Measurements from ENCODE around the gene HGD.
"Not testable (repeated sequence)": the region's sequence is repeated elsewhere in the genome, so short reads cannot be mapped to it uniquely, and the experiment has no call there.

Gene HGD

DNA sequence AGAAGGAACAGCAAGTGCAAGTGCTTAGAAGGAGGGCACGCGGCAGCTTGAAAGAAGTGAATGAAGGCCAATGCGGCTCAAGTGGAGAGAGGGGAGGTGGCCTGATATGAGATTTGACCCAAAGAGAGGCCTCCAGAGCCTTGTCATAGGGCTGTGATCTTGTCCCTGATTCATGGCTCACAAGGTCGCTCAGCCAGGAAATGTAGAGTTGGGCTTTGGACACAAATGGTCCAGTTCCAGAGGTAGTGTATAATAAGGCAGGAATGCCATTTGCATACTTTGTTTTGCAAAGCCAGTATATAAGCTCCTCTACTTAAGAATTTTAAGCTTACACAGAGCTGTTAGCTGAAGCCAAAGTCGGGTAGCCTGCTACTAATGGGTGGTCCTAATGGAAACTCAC is 33.7 kb downstream of the HGD start:
- no peak for DNase-seq (ENCODE audit: low read depth, low spot score)
- H3K9me3 ChIP-seq (ENCODE audit: insufficient read depth, low read length): no peaks in the 10 kb centered on the region
- H3K36me3 ChIP-seq (ENCODE audit: insufficient read depth, insufficient read length, low read length): no peaks in the 10 kb centered on the region
- no peak overlapping the region for H3K9ac ChIP-seq (ENCODE audit: insufficient read length, low read depth)
- H3K4me3 ChIP-seq (ENCODE audit: insufficient read length, low read depth): no peak overlapping the region
- no peaks in the 10 kb centered on the region for H3K4me1 ChIP-seq (ENCODE audit: insufficient read depth, insufficient read length)
- H3K27me3 ChIP-seq (ENCODE audit: insufficient read depth, insufficient read length): no peaks in the 10 kb centered on the region
- TF ChIP-seq YY1 (IDR thresholded peaks at IDR 0.05; ENCODE audit: insufficient read depth, insufficient read length) (no peak), SUZ12 (IDR thresholded peaks at IDR 0.05; ENCODE audit: extremely low read depth, insufficient read depth, insufficient read length) (no peak), ZNF274 (IDR thresholded peaks at IDR 0.05; ENCODE audit: low read depth, low read length) (no peak)

DNA sequence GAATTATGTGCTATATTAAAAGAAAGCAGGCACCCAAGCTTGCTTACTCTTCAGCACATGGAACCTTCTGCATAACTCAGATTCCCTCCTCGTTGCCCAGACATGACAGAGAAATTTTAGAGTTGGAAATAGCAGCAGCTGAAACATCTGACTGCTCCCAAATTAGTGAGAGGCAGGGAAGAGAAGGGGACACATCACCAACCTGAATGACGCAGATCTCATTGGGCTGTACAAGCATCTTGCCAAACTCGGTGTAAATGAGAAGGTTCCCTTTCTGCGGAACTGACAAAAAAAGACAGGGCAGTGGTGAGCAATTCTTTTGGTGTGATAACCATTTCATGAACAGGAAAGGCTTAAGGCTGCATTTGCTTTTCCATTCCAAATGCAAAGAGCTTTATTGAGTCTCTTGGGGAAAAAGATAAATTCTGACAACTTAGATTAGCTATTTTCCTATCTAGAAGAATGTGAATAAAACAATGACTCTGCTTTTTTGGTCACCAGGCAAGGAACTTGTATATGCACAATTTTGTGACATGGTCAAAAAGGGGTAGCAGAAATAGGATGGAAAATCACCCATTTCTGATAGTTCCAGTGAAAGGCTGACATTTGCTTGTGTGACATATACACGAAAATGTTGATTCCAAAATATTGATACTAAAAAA is 35.1 kb downstream of the HGD start:
- Histone ChIP-seq H3K36me3 (ENCODE audit: insufficient read depth, insufficient read length, low read length) (no peaks in the 10 kb centered on the region), H3K27me3 (ENCODE audit: insufficient read depth, insufficient read length) (no peaks in the 10 kb centered on the region), H3K4me3 (ENCODE audit: insufficient read length, low read depth) (no peak overlapping the region), H3K9ac (ENCODE audit: insufficient read length, low read depth) (no peak overlapping the region), H3K4me1 (ENCODE audit: insufficient read depth, insufficient read length) (no peaks in the 10 kb centered on the region), H3K9me3 (ENCODE audit: insufficient read depth, low read length) (no peaks in the 10 kb centered on the region)
- TF ChIP-seq SUZ12 (IDR thresholded peaks at IDR 0.05; ENCODE audit: extremely low read depth, insufficient read depth, insufficient read length) (no peak), YY1 (IDR thresholded peaks at IDR 0.05; ENCODE audit: insufficient read depth, insufficient read length) (no peak), ZNF274 (IDR thresholded peaks at IDR 0.05; ENCODE audit: low read depth, low read length) (no peak)
- no peak for DNase-seq (ENCODE audit: low read depth, low spot score)

DNA sequence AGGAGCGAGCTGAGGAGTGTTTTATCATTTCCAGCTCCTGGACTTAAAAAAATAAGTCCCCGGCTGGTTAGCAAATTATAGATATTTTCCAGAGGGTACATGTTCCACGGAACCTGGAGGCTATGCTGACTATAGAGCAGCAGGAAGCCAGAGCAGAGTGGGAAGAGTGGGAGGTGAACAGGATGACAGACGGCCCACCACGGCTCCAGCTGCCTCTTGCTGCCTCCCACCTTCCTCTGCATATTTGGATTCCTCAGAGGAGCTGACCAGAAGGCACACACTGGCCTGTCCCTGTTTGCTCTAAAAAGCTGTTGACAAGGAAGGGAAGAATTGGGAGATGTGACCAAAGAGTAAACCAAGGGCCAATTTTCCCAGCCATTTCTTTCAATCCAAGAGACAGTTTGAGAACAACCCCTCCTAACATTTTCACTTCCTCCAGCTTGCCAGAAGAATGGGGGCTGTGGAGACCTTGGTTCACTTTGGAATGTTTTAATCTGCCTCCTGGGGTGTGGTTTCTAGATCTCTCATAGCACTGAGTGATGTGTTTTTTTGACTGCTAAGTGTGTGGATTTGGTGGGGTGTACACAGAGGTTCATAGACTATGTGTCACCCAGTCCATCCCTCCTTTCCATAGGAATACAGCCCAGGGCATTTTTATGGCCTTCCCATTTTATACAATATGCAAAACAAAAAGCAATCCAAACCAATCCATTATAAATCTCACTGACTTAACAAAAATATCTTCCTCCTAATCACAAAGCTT is 36.8 kb downstream of the HGD start:
- no peak for DNase-seq (ENCODE audit: low read depth, low spot score)
- Histone ChIP-seq H3K27me3 (ENCODE audit: insufficient read depth, insufficient read length) (no peaks in the 10 kb centered on the region), H3K36me3 (ENCODE audit: insufficient read depth, insufficient read length, low read length) (no peaks in the 10 kb centered on the region), H3K4me3 (ENCODE audit: insufficient read length, low read depth) (no peak overlapping the region), H3K9me3 (ENCODE audit: insufficient read depth, low read length) (no peaks in the 10 kb centered on the region), H3K4me1 (ENCODE audit: insufficient read depth, insufficient read length) (no peaks in the 10 kb centered on the region), H3K9ac (ENCODE audit: insufficient read length, low read depth) (no peak overlapping the region)
- TF ChIP-seq ZNF274 (IDR thresholded peaks at IDR 0.05; ENCODE audit: low read depth, low read length) (no peak), SUZ12 (IDR thresholded peaks at IDR 0.05; ENCODE audit: extremely low read depth, insufficient read depth, insufficient read length) (no peak), YY1 (IDR thresholded peaks at IDR 0.05; ENCODE audit: insufficient read depth, insufficient read length) (no peak)

DNA sequence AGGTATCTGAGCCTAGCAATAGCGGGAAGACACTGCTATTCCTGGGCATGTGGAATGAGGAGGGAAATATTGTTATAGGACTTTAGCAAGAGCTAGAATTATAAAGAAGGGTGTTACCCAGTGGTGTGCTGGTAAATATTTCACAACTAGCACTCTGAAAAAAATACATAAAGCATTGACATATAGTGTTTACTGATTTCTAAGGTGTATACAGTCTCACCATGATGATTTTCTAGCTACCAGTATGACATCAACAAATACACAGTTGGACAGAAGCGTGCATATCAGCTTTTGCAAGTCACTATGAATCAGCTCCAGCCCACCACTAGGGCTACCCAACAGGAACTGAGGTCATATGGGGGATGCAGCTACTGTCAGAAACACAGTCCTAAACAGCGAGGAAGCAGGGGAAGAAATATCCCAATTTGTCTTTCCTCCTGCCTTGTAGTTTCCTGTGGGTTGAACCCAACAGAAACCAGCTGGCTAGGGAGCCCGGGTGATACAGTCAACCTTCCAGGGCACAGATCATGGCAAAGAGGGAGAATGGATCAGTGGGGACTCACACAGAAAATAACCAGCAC is 39.6 kb downstream of the HGD start:
- no peak for DNase-seq (ENCODE audit: low read depth, low spot score)
- Histone ChIP-seq H3K4me3 (ENCODE audit: insufficient read length, low read depth) (no peak overlapping the region), H3K36me3 (ENCODE audit: insufficient read depth, insufficient read length, low read length) (no peaks in the 10 kb centered on the region), H3K4me1 (ENCODE audit: insufficient read depth, insufficient read length) (no peaks in the 10 kb centered on the region), H3K9ac (ENCODE audit: insufficient read length, low read depth) (no peak overlapping the region), H3K9me3 (ENCODE audit: insufficient read depth, low read length) (0 out of 2 replicates have a peak, but pooled peaks cover 10% of the 10 kb centered on the region), H3K27me3 (ENCODE audit: insufficient read depth, insufficient read length) (no peaks in the 10 kb centered on the region)
- TF ChIP-seq ZNF274 (IDR thresholded peaks at IDR 0.05; ENCODE audit: low read depth, low read length) (no peak), SUZ12 (IDR thresholded peaks at IDR 0.05; ENCODE audit: extremely low read depth, insufficient read depth, insufficient read length) (no peak), YY1 (IDR thresholded peaks at IDR 0.05; ENCODE audit: insufficient read depth, insufficient read length) (no peak)

DNA sequence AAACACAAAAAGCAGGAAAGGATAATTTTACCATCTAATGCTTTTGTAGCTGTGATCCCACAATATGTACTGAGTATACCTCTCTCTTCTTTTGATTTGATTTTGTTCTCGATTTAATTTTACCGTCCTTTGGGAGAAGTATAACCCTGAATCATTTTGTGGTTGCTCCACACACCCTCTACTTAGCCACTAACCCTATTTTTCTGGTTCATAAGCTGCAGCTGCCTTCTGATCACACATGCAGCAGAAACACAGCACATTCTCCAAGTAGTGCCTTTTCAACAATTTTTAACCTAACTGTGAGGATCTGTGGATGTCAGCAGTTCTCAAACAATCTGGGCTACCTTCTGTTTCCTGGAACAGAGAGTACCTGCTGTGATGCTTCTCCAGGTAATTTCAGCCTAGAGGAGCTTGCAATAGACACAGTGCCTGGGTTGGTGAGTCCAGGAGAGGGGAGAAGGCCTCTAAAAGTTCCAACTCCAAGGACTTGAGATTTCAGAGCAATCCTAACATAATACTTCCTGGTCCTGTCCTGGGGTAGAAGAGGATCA is 40.3 kb downstream of the HGD start:
- no peak overlapping the region for H3K9ac ChIP-seq (ENCODE audit: insufficient read length, low read depth)
- 0 out of 2 replicates have a peak, but pooled peaks cover 10% of the 10 kb centered on the region for H3K9me3 ChIP-seq (ENCODE audit: insufficient read depth, low read length)
- TF ChIP-seq SUZ12 (IDR thresholded peaks at IDR 0.05; ENCODE audit: extremely low read depth, insufficient read depth, insufficient read length) (no peak), YY1 (IDR thresholded peaks at IDR 0.05; ENCODE audit: insufficient read depth, insufficient read length) (no peak), ZNF274 (IDR thresholded peaks at IDR 0.05; ENCODE audit: low read depth, low read length) (no peak)
- no peaks in the 10 kb centered on the region for H3K4me1 ChIP-seq (ENCODE audit: insufficient read depth, insufficient read length)
- DNase-seq (ENCODE audit: low read depth, low spot score): no peak
- no peaks in the 10 kb centered on the region for H3K36me3 ChIP-seq (ENCODE audit: insufficient read depth, insufficient read length, low read length)
- no peak overlapping the region for H3K4me3 ChIP-seq (ENCODE audit: insufficient read length, low read depth)
- H3K27me3 ChIP-seq (ENCODE audit: insufficient read depth, insufficient read length): no peaks in the 10 kb centered on the region

DNA sequence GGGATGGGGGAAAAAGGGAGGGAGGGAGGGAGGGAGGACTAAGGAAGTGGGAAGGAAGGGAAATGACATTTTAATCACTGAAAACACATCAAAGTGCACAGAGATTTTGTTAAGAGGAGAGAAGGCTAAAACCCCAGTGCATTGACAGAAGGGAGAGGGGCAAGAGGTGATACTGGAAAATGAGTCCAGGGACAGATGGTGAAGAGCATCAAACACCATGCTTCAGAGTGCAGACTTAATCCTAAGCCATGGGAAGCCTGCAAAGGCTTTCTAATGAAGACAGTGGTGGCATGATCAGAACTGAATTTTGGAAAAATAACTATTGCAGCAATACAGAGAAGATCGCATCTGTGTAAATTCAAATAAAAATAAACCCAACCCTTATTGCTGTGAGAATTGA is 41.8 kb downstream of the HGD start:
- TF ChIP-seq YY1 (IDR thresholded peaks at IDR 0.05; ENCODE audit: insufficient read depth, insufficient read length) (no peak), SUZ12 (IDR thresholded peaks at IDR 0.05; ENCODE audit: extremely low read depth, insufficient read depth, insufficient read length) (no peak), ZNF274 (IDR thresholded peaks at IDR 0.05; ENCODE audit: low read depth, low read length) (no peak)
- Histone ChIP-seq H3K4me3 (ENCODE audit: insufficient read length, low read depth) (no peak overlapping the region), H3K4me1 (ENCODE audit: insufficient read depth, insufficient read length) (no peaks in the 10 kb centered on the region), H3K27me3 (ENCODE audit: insufficient read depth, insufficient read length) (no peaks in the 10 kb centered on the region), H3K36me3 (ENCODE audit: insufficient read depth, insufficient read length, low read length) (no peaks in the 10 kb centered on the region), H3K9me3 (ENCODE audit: insufficient read depth, low read length) (0 out of 2 replicates have a peak, but pooled peaks cover 10% of the 10 kb centered on the region), H3K9ac (ENCODE audit: insufficient read length, low read depth) (no peak overlapping the region)
- no peak for DNase-seq (ENCODE audit: low read depth, low spot score)

DNA sequence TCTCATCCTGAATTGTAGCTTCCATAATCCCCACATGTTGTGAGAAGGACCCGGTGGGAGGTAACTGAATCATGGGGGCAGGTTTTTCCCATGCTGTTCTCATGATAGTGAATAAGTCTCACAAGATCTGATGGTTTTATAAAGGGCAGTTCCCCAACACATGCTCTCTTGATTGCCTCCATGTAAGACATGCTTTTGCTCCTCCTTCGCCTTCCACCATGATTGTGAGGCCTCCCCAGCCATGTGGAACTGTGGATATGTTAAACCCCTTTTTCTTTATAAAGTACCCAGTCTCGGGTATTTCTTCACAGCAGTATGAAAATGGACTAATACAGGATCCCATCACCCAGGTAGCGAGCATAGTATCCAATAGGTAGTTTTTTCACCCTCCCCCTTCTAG is 43.2 kb downstream of the HGD start:
- 0 out of 2 replicates have a peak, but pooled peaks cover 10% of the 10 kb centered on the region for H3K9me3 ChIP-seq (ENCODE audit: insufficient read depth, low read length)
- H3K27me3 ChIP-seq (ENCODE audit: insufficient read depth, insufficient read length); H3K36me3 ChIP-seq (ENCODE audit: insufficient read depth, insufficient read length, low read length); H3K4me1 ChIP-seq (ENCODE audit: insufficient read depth, insufficient read length); DNase-seq (ENCODE audit: low read depth, low spot score); H3K4me3 ChIP-seq (ENCODE audit: insufficient read length, low read depth); H3K9ac ChIP-seq (ENCODE audit: insufficient read length, low read depth): not testable (repeated sequence)
